Retinal pigment epithelial cell (primary cell): Measurements from ENCODE around the gene CALD1.

Experiments used
- DNase-seq: peaks from one replicate; pipeline ENCODE4 v3.0.0-alpha.2; 2010; ENCODE audit warnings: low read depth
- H3K4me3 ChIP-seq: 2 replicates; pipeline ENCODE4 v1.5.1; 2011; ENCODE audit warnings: mild to moderate bottlenecking, low read length, control low read depth, moderate library complexity
- CTCF ChIP-seq: conservative IDR thresholded peaks from 2 replicates; pipeline ENCODE4 v1.5.1; 2011; ENCODE audit warnings: low read depth, low read length, control low read depth, inconsistent platforms

The CALD1 gene

GRCh38 chr7:134927076-134927475, 147.6 kb downstream of the CALD1 start:
- DNase-seq, result no peak
- no peak overlapping the region for H3K4me3 ChIP-seq
- no peak for TF ChIP-seq CTCF

- no peak for DNase-seq
- no peak overlapping the region for H3K4me3 ChIP-seq
- TF ChIP-seq CTCF, result no peak
Measured at GRCh38 chr7:134927723-134928122, 148.3 kb downstream of the CALD1 start.

- DNase-seq, result no peak
- H3K4me3 ChIP-seq, result no peak overlapping the region
- no peak for TF ChIP-seq CTCF
Measured at GRCh38 chr7:134928554-134928953, 149.1 kb downstream of the CALD1 start.

GRCh38 chr7:134931487-134931886, 152.1 kb downstream of the CALD1 start:
- H3K4me3 ChIP-seq, result no peak overlapping the region
- DNase-seq, result no peak
- TF ChIP-seq CTCF, result no peak

- no peak for DNase-seq
- no peak overlapping the region for H3K4me3 ChIP-seq
- no peak for TF ChIP-seq CTCF
Measured at GRCh38 chr7:134932707-134933370, 153.4 kb downstream of the CALD1 start.

- no peak for DNase-seq
- no peak overlapping the region for H3K4me3 ChIP-seq
- TF ChIP-seq CTCF, result no peak
Measured at GRCh38 chr7:134933460-134934068, 154.1 kb downstream of the CALD1 start.

- TF ChIP-seq CTCF, result no peak
- no peak for DNase-seq
Measured at GRCh38 chr7:134935701-134936100, 156.3 kb downstream of the CALD1 start.

More at GRCh38 chr7:134935701-134936100, 156.3 kb downstream of the CALD1 start:
- no peak overlapping the region for H3K4me3 ChIP-seq
